Suprapubic skin (tissue), 3 donors: ENCODE measurements around the gene FRMPD1.

Source experiments
- CTCF ChIP-seq, 2 donors: fragments of 200-600 bp in 1 of 2; fragments of 450-650 bp in 1 of 2; sonication (generic) in 1 of 2; IDR thresholded peaks; one replicate each; pipeline ENCODE4 v1.5.1; 2016 to 2019; ENCODE audit warnings: antibody characterized with exemption in 2 of 2, mild to moderate bottlenecking in 1 of 2, moderate library complexity in 1 of 2
- EP300 ChIP-seq: sonication (generic); formaldehyde crosslinking; IDR thresholded peaks from one replicate; pipeline ENCODE4 v1.6.1; 2017; ENCODE audit warnings: antibody characterized with exemption
- POLR2A ChIP-seq, 2 donors: fragments of 450-650 bp; IDR thresholded peaks; one replicate each; pipeline ENCODE4 v1.6.1; 2017; ENCODE audit warnings: antibody characterized with exemption in 2 of 2, mild to moderate bottlenecking in 2 of 2, moderate library complexity in 2 of 2

GRCh38 chr9:37752642-37753488 lies 102.1 kb downstream of the FRMPD1 start:
- TF ChIP-seq CTCF (IDR thresholded peaks at IDR 0.05) = no peak
- TF ChIP-seq EP300 = no peak
- TF ChIP-seq POLR2A (IDR thresholded peaks at IDR 0.05) = no peak
